ENCODE measurements around the gene SETDB1. TPM values are rescaled to one million over a fixed set of nuclear protein-coding genes. Genes with fewer than 3 reads are reported as not detected.

Gene SETDB1
- total RNA-seq, 2 experiments from 2014 or later: 39.4 to 40.4 TPM

DNA sequence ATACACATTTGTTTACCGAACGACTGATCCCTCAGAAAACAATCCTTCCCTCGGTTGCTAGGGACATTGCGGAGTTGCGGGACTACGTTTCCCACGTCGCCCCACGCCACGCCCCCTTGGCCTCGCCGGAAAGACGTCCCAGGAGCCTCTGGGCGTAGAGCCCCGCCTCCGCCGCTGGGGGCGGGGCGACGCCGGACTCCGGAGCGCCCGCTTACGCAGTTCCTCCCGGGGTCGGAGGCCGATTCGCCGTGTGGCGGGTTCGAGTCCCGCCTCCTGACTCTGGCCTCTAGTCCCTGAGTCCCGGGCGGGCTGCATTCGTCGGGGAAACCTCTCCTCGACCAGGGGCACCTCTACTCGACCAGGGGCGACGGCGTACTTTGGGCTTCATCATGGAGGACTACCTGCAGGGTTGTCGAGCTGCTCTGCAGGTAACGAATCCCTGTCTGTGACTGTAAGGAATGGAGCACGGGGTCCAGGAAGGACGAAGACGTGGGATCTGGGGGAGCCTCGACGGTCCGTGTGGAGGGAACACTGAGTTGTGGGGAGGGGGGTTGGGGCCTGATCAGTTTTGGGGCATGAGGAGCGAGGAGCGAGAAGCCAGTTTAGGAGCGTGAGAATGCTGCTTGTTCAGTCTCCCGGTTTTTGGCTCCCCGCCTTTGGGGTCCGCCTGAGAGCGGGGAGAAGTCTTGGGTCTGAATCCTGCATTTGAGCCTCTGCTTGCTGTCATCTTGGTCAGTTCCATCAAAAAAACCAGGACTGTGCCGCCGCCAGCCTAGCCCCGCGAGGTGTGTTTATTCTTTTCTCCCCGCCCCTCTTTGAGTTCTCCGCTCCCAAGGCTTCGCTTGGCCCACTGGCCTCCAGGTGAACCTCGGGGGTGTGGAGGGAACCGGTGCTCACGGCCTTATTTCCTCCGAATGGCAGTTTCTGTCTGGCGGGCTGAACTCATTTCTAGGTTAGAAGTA is 82.4 kb downstream of the SETDB1 start, which contains the start of gene PRUNE1:
PRUNE1 (plus strand) TSS at position 206 of the 962 bp plus-strand sequence; CDS start at position 390, 184 bp downstream.
- H3K36me3 Mint-ChIP-seq (ENCODE audit: low read depth): peaks cover 43% of the 10 kb centered on the region
- ATAC-seq (ENCODE audit: poor library complexity) (peak; percentile 85), DNase-seq (peak; percentile 92 to 100 (median 96))
- peak within 1 kb of the TSS; percentile 93 for H3K4me3 Mint-ChIP-seq
- ChIA-PET POLR2A (interaction anchor here (0.6 to 1.9 kb wide), 7 partner anchors 16 to 645 kb away, joined by 3 to 5 read pairs (median 3); partner anchors contain the start of genes CDC42SE1, GABPB2 and RPRD2), CTCF (interaction anchor here (0.6 to 0.9 kb wide), 3 partner anchors 16 to 731 kb away, joined by 3 to 4 read pairs (median 3); no protein-coding TSS in a partner anchor)
- Histone ChIP-seq H3K4me1 (ENCODE audit: insufficient read depth, low read length) (peaks cover 83% of the 10 kb centered on the region), H3K4me3 (ENCODE audit: low read length) (peak within 1 kb of the TSS; percentile 82), H3K36me3 (ENCODE audit: insufficient read depth, low read length) (peaks cover 14% of the 10 kb centered on the region), H3K27me3 (ENCODE audit: control insufficient read depth in 1 of 2, insufficient read depth in 2 of 2, low read length in 2 of 2) (no peaks in the 10 kb centered on the region), H3K9me3 (ENCODE audit: control insufficient read depth in 1 of 2, insufficient read depth in 1 of 2, low read length in 2 of 2) (no peaks in the 10 kb centered on the region), H3K27ac (ENCODE audit: low read depth in 1 of 2, low read length in 2 of 2) (peak within 1 kb of the TSS; percentile 87 to 98)
- TF ChIP-seq, protein P1, sequence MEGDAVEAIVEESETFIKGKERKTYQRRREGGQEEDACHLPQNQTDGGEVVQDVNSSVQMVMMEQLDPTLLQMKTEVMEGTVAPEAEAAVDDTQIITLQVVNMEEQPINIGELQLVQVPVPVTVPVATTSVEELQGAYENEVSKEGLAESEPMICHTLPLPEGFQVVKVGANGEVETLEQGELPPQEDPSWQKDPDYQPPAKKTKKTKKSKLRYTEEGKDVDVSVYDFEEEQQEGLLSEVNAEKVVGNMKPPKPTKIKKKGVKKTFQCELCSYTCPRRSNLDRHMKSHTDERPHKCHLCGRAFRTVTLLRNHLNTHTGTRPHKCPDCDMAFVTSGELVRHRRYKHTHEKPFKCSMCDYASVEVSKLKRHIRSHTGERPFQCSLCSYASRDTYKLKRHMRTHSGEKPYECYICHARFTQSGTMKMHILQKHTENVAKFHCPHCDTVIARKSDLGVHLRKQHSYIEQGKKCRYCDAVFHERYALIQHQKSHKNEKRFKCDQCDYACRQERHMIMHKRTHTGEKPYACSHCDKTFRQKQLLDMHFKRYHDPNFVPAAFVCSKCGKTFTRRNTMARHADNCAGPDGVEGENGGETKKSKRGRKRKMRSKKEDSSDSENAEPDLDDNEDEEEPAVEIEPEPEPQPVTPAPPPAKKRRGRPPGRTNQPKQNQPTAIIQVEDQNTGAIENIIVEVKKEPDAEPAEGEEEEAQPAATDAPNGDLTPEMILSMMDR (IDR thresholded peaks at IDR 0.05): no peak
- intact Hi-C loops (cut with DNase I, micrococcal nuclease): loop anchor here (1.0 to 5.0 kb wide), 5 partner anchors 29 to 646 kb away; partner anchors contain the start of genes ARNT (in 1 of the 2), RPRD2 (in 1 of the 2) and TNFAIP8L2 (in 1 of the 2)
- peak within 1 kb of the TSS; percentile 98 for H3K27ac Mint-ChIP-seq
- H3K4me1 Mint-ChIP-seq (ENCODE audit: low read depth): peaks cover 86% of the 10 kb centered on the region
- H3K9me3 Mint-ChIP-seq: no peaks in the 10 kb centered on the region
- H3K27me3 Mint-ChIP-seq: no peaks in the 10 kb centered on the region

DNA sequence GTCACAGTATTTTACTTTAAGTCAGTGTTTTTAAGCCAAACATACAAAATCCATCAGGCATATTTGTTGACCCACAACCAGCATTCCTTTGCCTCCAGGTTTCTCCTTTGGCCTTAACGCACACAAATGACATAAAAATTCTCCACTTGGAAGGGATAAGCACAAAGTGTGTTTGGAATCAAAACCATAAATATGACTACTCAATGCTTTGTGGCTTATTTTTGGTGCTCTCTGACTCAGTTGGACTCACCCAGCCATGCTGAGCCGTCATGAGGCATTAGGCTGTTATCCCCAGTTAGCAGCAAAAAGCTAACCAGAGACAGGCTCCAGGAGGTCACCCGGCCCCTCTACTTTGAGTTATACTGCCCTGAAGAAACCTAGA is 83.0 kb downstream of the SETDB1 start:
- CTCF ChIA-PET: interaction anchor here (0.6 to 1.4 kb wide), 4 partner anchors 15 to 732 kb away, joined by 3 to 5 read pairs (median 4); partner anchors contain the start of gene GABPB2

More for the DNA sequence above, 83.0 kb downstream of the SETDB1 start:
- Mint-ChIP-seq H3K27ac (peak overlapping the region; percentile 98), H3K9me3 (no peaks in the 10 kb centered on the region), H3K36me3 (ENCODE audit: low read depth) (peaks cover 46% of the 10 kb centered on the region), H3K4me3 (peak overlapping the region; percentile 93), H3K4me1 (ENCODE audit: low read depth) (peaks cover 84% of the 10 kb centered on the region), H3K27me3 (no peaks in the 10 kb centered on the region)
- Histone ChIP-seq H3K4me3 (ENCODE audit: low read length) (peak overlapping the region; percentile 82), H3K27ac (ENCODE audit: low read depth in 1 of 2, low read length in 2 of 2) (peak overlapping the region in 1 of 2 donors; percentile 98), H3K27me3 (ENCODE audit: control insufficient read depth in 1 of 2, insufficient read depth in 2 of 2, low read length in 2 of 2) (no peaks in the 10 kb centered on the region), H3K36me3 (ENCODE audit: insufficient read depth, low read length) (peaks cover 16% of the 10 kb centered on the region), H3K9me3 (ENCODE audit: control insufficient read depth in 1 of 2, insufficient read depth in 1 of 2, low read length in 2 of 2) (no peaks in the 10 kb centered on the region), H3K4me1 (ENCODE audit: insufficient read depth, low read length) (peaks cover 79% of the 10 kb centered on the region)
- TF ChIP-seq, protein P1 (IDR thresholded peaks at IDR 0.05): no peak
- DNase-seq (no peak), ATAC-seq (ENCODE audit: poor library complexity) (no peak)
- intact Hi-C loops (cut with DNase I, micrococcal nuclease): loop anchor here (2.0 to 5.0 kb wide), 4 partner anchors 48 to 647 kb away; partner anchors contain the start of genes ARNT (in 1 of the 2), RPRD2 (in 1 of the 2) and TNFAIP8L2 (in 1 of the 2)
- POLR2A ChIA-PET: interaction anchor here (1.1 to 1.9 kb wide), 4 partner anchors 42 to 645 kb away, joined by 3 to 5 read pairs (median 4); partner anchors contain the start of genes GABPB2 and RPRD2
